K562 (cell line): ENCODE measurements around the gene CIART. TPM values are rescaled to one million over a fixed set of nuclear protein-coding genes. Genes with fewer than 3 reads are reported as not detected.

ENCODE experiments used
- ATAC-seq: fragments of 200-7000 bp; cut with Tn5 transposase; 3 replicates; pipeline ENCODE4 v1.9.1; 2020; ENCODE audit warnings: moderate library complexity
- BruUV-seq: library from RNA; stranded (reverse); fragments of 400-500 nt; replicated peaks from 2 replicates; lab custom pipeline; 2021; lab: Mats Ljungman, UMichigan
- CTCF ChIA-PET: fragments of 300-600 bp; formaldehyde crosslinking; extraction: SDS; loops from one replicate; lab custom pipeline; 2021; ENCODE audit warnings: low intra/inter-chr PET ratio; lab: Yijun Ruan, JAX
- POLR2A ChIA-PET: fragments of 300-600, 350-650 bp; sonication (Branson Sonifier 250); formaldehyde crosslinking; extraction: SDS; loops from one replicate; lab custom pipeline; 2021; ENCODE audit warnings: antibody characterized with exemption, inconsistent platforms; lab: Yijun Ruan, JAX
- DNase-seq, 4 experiments: peaks; one replicate each; pipeline versions ENCODE4 v3.0.0 to v3.0.0-alpha.2; 2011 to 2018; ENCODE audit warnings: low spot score in 3 of 4, mixed read lengths in 3 of 4; ENCODE audit errors: extremely low read depth in 1 of 4
- FAIRE-seq: peaks from 2 replicates; lab custom pipeline; 2011; peaks lifted over from hg19 to GRCh38; lab: Jason Lieb, UNC
- H2AFZ ChIP-seq: 2 replicates; pipeline ENCODE4 v1.6.0; 2011; ENCODE audit warnings: low read depth, low read length, control low read depth, inconsistent platforms
- H3K27ac ChIP-seq: fragments of 200-600 bp; 3 replicates; pipeline ENCODE4 v1.8.0; 2011; ENCODE audit warnings: low read depth, mild to moderate bottlenecking, control low read depth, inconsistent platforms, low read length, moderate library complexity, mixed read lengths; ENCODE audit errors: extremely low read depth
- H3K27me3 ChIP-seq, 2 experiments: fragments of 300-600 bp in 1 of 2; 2 replicates in 1 of 2; 3 replicates in 1 of 2; pipeline versions ENCODE4 v1.6.0 to v1.8.0; 2011; ENCODE audit warnings: inconsistent platforms in 2 of 2, low read length in 2 of 2, mild to moderate bottlenecking in 1 of 2, mixed read lengths in 1 of 2, moderate library complexity in 1 of 2; ENCODE audit not compliant: control insufficient read depth in 2 of 2, insufficient read depth in 2 of 2
- H3K36me3 ChIP-seq: fragments of 300-600 bp; 3 replicates; pipeline ENCODE4 v1.8.0; 2011; ENCODE audit warnings: mild to moderate bottlenecking, low read length, inconsistent platforms; ENCODE audit not compliant: control insufficient read depth, insufficient read depth
- H3K4me1 ChIP-seq, 2 experiments: fragments of 200-600 bp in 1 of 2; replicated peaks in 1 of 2; 2 replicates in 1 of 2; 3 replicates in 1 of 2; pipeline versions ENCODE4 v1.5.1 to v1.8.0; 2011; ENCODE audit warnings: inconsistent platforms in 2 of 2, low read length in 2 of 2, mild to moderate bottlenecking in 1 of 2, mixed read lengths in 1 of 2, moderate library complexity in 1 of 2; ENCODE audit not compliant: control insufficient read depth in 2 of 2, insufficient read depth in 2 of 2
- H3K4me2 ChIP-seq: 2 replicates; pipeline ENCODE4 v1.6.1; 2011; ENCODE audit warnings: low read length, control low read depth, inconsistent platforms, mixed read lengths; ENCODE audit not compliant: insufficient read depth
- H3K4me3 ChIP-seq: fragments of 200-600 bp; sonication (generic), shearing (Covaris generic); 2 replicates; pipeline ENCODE4 v1.5.1; 2016; ENCODE audit warnings: control low read depth, inconsistent platforms
- H3K79me2 ChIP-seq: fragments of 200-600 bp; 3 replicates; pipeline ENCODE4 v1.8.0; 2011; ENCODE audit warnings: low read length, inconsistent platforms; ENCODE audit not compliant: control insufficient read depth, insufficient read depth
- H3K9ac ChIP-seq, 2 experiments: 2 replicates each; pipeline versions ENCODE4 v1.6.0 to v1.6.1; 2011; ENCODE audit warnings: low read depth in 2 of 2, low read length in 2 of 2, control low read depth in 1 of 2, inconsistent platforms in 1 of 2, mild to moderate bottlenecking in 1 of 2, mixed read lengths in 1 of 2; ENCODE audit not compliant: insufficient read depth in 1 of 2
- H3K9me1 ChIP-seq: one replicate; pipeline ENCODE4 v1.6.0; 2011; ENCODE audit warnings: inconsistent platforms, mild to moderate bottlenecking, low read length, moderate library complexity; ENCODE audit not compliant: control insufficient read depth, insufficient read depth
- H3K9me3 ChIP-seq: replicated peaks from 2 replicates; pipeline ENCODE4 v1.5.1; 2011; ENCODE audit warnings: low read depth, low read length, inconsistent platforms; ENCODE audit not compliant: control insufficient read depth, insufficient read depth
- H4K20me1 ChIP-seq: replicated peaks from 2 replicates; pipeline ENCODE4 v1.6.1; 2011; ENCODE audit warnings: low read length, inconsistent platforms, mixed read lengths; ENCODE audit not compliant: control insufficient read depth, insufficient read depth
- CBX8 ChIP-seq: fragments of 200-600 bp; sonication (generic); IDR thresholded peaks from 2 replicates; pipeline ENCODE4 v1.6.1; 2012; ENCODE audit warnings: borderline replicate concordance, mixed run types, low read depth, mild to moderate bottlenecking, moderate library complexity, mixed read lengths, low read length, control low read depth, inconsistent platforms; ENCODE audit not compliant: poor library complexity, severe bottlenecking; ENCODE audit errors: extremely low read depth
- HMGN3 ChIP-seq: IDR thresholded peaks from 2 replicates; pipeline ENCODE4 v1.6.1; 2011; ENCODE audit warnings: borderline replicate concordance, low read depth, mild to moderate bottlenecking, mixed read lengths, low read length; ENCODE audit not compliant: insufficient read length; ENCODE audit errors: extremely low read depth
- JUN ChIP-seq, 2 experiments: sonication (generic) in 1 of 2; formaldehyde crosslinking in 1 of 2; IDR thresholded peaks; 2 replicates each; pipeline versions ENCODE4 v1.6.1 to v1.8.0; 2012 to 2022; ENCODE audit warnings: borderline replicate concordance in 2 of 2, mild to moderate bottlenecking in 2 of 2, improper control_type of control experiment in 1 of 2, low read depth in 1 of 2, low read length in 1 of 2, missing genetic modification reagents in 1 of 2
- NCOR1 ChIP-seq: fragments of 450-650 bp; IDR thresholded peaks from 2 replicates; pipeline ENCODE4 v1.6.1; 2016; ENCODE audit warnings: mild to moderate bottlenecking, moderate library complexity
- PCBP2 ChIP-seq: fragments of 200-400 bp; formaldehyde crosslinking; IDR thresholded peaks from 2 replicates; pipeline ENCODE4 v1.6.1; 2018; ENCODE audit warnings: low read length, low read depth, mild to moderate bottlenecking, moderate library complexity; ENCODE audit not compliant: poor library complexity, severe bottlenecking
- SMARCC2 ChIP-seq: fragments of 450-650 bp; IDR thresholded peaks from 2 replicates; pipeline ENCODE4 v1.6.1; 2017; ENCODE audit warnings: antibody characterized with exemption, moderate library complexity, mild to moderate bottlenecking, low read depth
- TCF3 ChIP-seq: sonication (generic); formaldehyde crosslinking; IDR thresholded peaks from 2 replicates; pipeline ENCODE4 v1.4.0; 2020; ENCODE audit warnings: mild to moderate bottlenecking, missing genetic modification reagents
- THAP12 ChIP-seq: fragments of 250-450 bp; sonication (Bioruptor Pico); IDR thresholded peaks from 2 replicates; pipeline ENCODE4 v1.9.0; 2021; ENCODE audit warnings: mild to moderate bottlenecking, inconsistent platforms
- ZBTB43 ChIP-seq: sonication (generic); formaldehyde crosslinking; IDR thresholded peaks from 2 replicates; pipeline ENCODE4 v1.8.0; 2023; ENCODE audit warnings: mild to moderate bottlenecking, missing genetic modification reagents
- ZFPM2 ChIP-seq: fragments of 250-450 bp; sonication (Bioruptor Pico); IDR thresholded peaks from 2 replicates; pipeline ENCODE4 v1.5.1; 2022; ENCODE audit warnings: mild to moderate bottlenecking
- WGBS: fragments of 100-300 bp; shearing (Covaris generic); methylation state at CpG from one replicate; pipeline ENCODE4 v1.1.6; 2016; ENCODE audit warnings: low coverage, mixed read lengths; ENCODE audit not compliant: insufficient coverage; ENCODE audit errors: missing lambda C conversion rate; 5-methylcytosine and 5-hydroxymethylcytosine counted together
- in situ Hi-C: fragments of 300-500 bp; cut with MboI; formaldehyde crosslinking; loops from 4 replicates; pipeline ENCODE4 v1.15.0; 2018; ENCODE audit warnings: inconsistent platforms, mixed read lengths
- intact Hi-C: fragments of 100-400 bp; cut with micrococcal nuclease; formaldehyde crosslinking; loops from 2 replicates; pipeline ENCODE4 v1.14.2; 2022
- polyA plus RNA-seq, 8 experiments: library from polyadenylated mRNA; depleted of rRNA in 4 of 8; stranded (reverse) in 5 of 8; unstranded in 3 of 8; fragments of >200 nt; fragmentation: Nextera tagmentation in 2 of 8; fragmentation: Illumina TruSeq in 1 of 8; extraction: Ambion mirVana in 2 of 8; extraction: Trizol in 1 of 8; gene quantifications; 2 replicates each; pipeline versions ENCODE4 v1.2.1 to v1.2.3, GENCODE V29; 2011 to 2014; ENCODE audit warnings: inconsistent platforms in 1 of 8, missing spikeins in 1 of 8
- total RNA-seq, 7 experiments: library from RNA; depleted of rRNA in 6 of 7; stranded (reverse); fragments of >200 nt in 6 of 7; fragmentation: Illumina TruSeq in 2 of 7; extraction: Trizol in 2 of 7; gene quantifications; 2 replicates each; pipeline versions ENCODE4 v1.2.1 to v1.2.3, GENCODE V29; 2011 to 2021; ENCODE audit warnings: low replicate concordance in 1 of 7
- TF ChIP-seq, protein P1 (sequence below): sonication (generic); formaldehyde crosslinking; IDR thresholded peaks from 2 replicates; pipeline ENCODE4 v1.8.0; 2022; ENCODE audit warnings: missing genetic modification reagents, mild to moderate bottlenecking, borderline replicate concordance
- TF ChIP-seq, protein P2 (sequence below): fragments of 250-450 bp; sonication (Bioruptor Pico); IDR thresholded peaks from 2 replicates; pipeline ENCODE4 v1.5.0; 2021

The CIART gene
- total and polyA plus RNA-seq, 9 of the 15 experiments (the other 6 are each of a cell fraction or from before 2014, with no cell fraction given) = 0.07 to 0.35 (median 0.19) TPM; not detected in 2

DNA sequence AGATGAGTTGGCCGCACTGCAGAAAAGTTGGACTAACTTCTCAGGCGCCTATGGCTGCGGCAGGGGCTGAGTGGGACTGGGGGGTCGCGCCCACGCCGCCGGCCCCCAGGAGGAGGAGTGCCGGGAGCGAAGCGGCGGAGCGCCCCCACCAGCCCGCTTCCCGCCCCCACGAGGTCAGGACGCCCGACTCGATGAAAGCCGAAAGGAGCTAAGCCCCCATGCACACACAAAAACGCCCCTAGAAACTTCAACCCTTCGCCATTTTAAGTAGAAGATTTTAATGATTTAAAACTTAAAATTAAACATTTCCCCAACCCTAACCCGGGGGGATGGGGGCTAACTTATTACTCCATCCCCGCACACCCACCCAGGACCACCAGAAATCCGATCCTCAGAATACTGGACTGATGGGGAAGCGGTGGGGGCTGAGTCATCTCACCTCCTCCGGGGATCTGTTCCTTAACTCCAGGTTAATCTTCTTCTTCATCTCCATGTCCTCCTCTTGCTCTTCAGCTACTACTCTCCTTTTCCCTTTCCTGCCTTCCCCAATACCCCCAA is 47.0 kb upstream of the CIART start:
- Histone ChIP-seq H3K4me2 (peak overlapping the region; percentile 89), H3K4me3 (peak overlapping the region; percentile 95), H3K9ac (peak overlapping the region; percentile 94 to 97), H3K79me2 (peaks cover 60% of the 10 kb centered on the region), H3K36me3 (peaks cover 21% of the 10 kb centered on the region; the same call in 2 of the 3 replicates), H3K4me1 (peaks cover 13 to 16% of the 10 kb centered on the region in 2 experiments; a peak in 4 of 5 replicates), H3K9me1 (no peaks in the 10 kb centered on the region), H3K9me3 (no peaks in the 10 kb centered on the region), H2AFZ (peak overlapping the region; percentile 52), H4K20me1 (no peaks in the 10 kb centered on the region; the same call in 1 of the 2 replicates), H3K27me3 (no peaks in the 10 kb centered on the region), H3K27ac (peak overlapping the region; percentile 95)
- intact Hi-C loops = no loop called here
- DNase-seq = peak; percentile 51 to 64 (median 58)
- peak; percentile 15 for FAIRE-seq
- ChIA-PET CTCF (no interaction called here), POLR2A (interaction anchor here (0.7 to 1.5 kb wide), 8 partner anchors 10 to 349 kb away, joined by 3 to 7 read pairs (median 3); partner anchors contain the start of gene APH1A)
- 0% methylated on average over 11 of the region's 27 CpGs for WGBS
- ATAC-seq = peak; percentile 22
- TSS peak; percentile 87 for BruUV-seq
- in situ Hi-C loops = no loop called here
- no peak for TF ChIP-seq ZBTB43
- no peak for TF ChIP-seq PCBP2
- peak; percentile 53 for TF ChIP-seq HMGN3
- TF ChIP-seq NCOR1 = no peak
- no peak for TF ChIP-seq ZFPM2
- TF ChIP-seq SMARCC2 = 0 out of 2 replicates have a peak, but pooled peaks have one; percentile 18
- TF ChIP-seq JUN (IDR thresholded peaks at IDR 0.05; ENCODE audit: borderline replicate concordance, low read depth, low read length) = no peak
- TF ChIP-seq JUN (CRISPR knock-in tag; IDR thresholded peaks at IDR 0.05; ENCODE audit: borderline replicate concordance) = no peak
- TF ChIP-seq, protein P1, sequence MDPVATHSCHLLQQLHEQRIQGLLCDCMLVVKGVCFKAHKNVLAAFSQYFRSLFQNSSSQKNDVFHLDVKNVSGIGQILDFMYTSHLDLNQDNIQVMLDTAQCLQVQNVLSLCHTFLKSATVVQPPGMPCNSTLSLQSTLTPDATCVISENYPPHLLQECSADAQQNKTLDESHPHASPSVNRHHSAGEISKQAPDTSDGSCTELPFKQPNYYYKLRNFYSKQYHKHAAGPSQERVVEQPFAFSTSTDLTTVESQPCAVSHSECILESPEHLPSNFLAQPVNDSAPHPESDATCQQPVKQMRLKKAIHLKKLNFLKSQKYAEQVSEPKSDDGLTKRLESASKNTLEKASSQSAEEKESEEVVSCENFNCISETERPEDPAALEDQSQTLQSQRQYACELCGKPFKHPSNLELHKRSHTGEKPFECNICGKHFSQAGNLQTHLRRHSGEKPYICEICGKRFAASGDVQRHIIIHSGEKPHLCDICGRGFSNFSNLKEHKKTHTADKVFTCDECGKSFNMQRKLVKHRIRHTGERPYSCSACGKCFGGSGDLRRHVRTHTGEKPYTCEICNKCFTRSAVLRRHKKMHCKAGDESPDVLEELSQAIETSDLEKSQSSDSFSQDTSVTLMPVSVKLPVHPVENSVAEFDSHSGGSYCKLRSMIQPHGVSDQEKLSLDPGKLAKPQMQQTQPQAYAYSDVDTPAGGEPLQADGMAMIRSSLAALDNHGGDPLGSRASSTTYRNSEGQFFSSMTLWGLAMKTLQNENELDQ = no peak
- no peak for TF ChIP-seq CBX8
- no peak for TF ChIP-seq TCF3 (CRISPR knock-in tag)
- TF ChIP-seq, protein P2, sequence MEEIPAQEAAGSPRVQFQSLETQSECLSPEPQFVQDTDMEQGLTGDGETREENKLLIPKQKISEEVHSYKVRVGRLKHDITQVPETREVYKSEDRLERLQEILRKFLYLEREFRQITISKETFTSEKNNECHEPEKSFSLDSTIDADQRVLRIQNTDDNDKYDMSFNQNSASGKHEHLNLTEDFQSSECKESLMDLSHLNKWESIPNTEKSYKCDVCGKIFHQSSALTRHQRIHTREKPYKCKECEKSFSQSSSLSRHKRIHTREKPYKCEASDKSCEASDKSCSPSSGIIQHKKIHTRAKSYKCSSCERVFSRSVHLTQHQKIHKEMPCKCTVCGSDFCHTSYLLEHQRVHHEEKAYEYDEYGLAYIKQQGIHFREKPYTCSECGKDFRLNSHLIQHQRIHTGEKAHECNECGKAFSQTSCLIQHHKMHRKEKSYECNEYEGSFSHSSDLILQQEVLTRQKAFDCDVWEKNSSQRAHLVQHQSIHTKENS (CRISPR knock-in tag) = no peak
- no peak for TF ChIP-seq THAP12 (CRISPR knock-in tag)
